ENCODE data around the gene FSCN2. TPM values are rescaled to one million over a fixed set of nuclear protein-coding genes. Genes with fewer than 3 reads are reported as not detected.

FSCN2 gene
- total and polyA plus RNA-seq, 2 donors from 2014 or later, result 0.26 to 3.8 TPM

DNA sequence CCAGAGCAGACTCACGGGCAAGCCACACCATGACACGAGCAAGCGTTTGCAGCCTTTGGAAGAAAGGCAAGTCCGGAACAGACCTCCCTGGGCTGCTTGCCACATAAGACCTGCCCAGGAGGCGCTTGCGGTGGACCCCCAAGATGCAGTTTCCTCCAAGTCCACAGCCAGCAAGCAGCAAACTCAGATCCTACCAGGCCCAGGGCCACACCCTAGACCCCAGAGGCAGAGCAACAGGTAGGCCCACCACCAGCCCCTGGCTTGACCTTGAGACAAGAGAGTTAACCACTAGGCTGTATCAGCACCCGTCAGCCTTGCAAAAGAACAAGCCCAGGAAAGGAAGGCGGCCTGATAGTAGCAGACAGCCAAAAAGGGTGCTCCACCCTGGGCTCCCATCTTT, 21.6 kb downstream of the FSCN2 start:
- peak in 2 of 5 donors; percentile 19 to 32 for DNase-seq
- TF ChIP-seq, protein P1, sequence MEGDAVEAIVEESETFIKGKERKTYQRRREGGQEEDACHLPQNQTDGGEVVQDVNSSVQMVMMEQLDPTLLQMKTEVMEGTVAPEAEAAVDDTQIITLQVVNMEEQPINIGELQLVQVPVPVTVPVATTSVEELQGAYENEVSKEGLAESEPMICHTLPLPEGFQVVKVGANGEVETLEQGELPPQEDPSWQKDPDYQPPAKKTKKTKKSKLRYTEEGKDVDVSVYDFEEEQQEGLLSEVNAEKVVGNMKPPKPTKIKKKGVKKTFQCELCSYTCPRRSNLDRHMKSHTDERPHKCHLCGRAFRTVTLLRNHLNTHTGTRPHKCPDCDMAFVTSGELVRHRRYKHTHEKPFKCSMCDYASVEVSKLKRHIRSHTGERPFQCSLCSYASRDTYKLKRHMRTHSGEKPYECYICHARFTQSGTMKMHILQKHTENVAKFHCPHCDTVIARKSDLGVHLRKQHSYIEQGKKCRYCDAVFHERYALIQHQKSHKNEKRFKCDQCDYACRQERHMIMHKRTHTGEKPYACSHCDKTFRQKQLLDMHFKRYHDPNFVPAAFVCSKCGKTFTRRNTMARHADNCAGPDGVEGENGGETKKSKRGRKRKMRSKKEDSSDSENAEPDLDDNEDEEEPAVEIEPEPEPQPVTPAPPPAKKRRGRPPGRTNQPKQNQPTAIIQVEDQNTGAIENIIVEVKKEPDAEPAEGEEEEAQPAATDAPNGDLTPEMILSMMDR (IDR thresholded peaks at IDR 0.05; ENCODE audit: borderline replicate concordance, extremely low read depth, insufficient read depth), result no peak
- Histone ChIP-seq H3K4me3 (ENCODE audit: low read length in 3 of 3) (no peak overlapping the region), H3K9me3 (ENCODE audit: control insufficient read depth in 2 of 3, insufficient read depth in 1 of 3, low read length in 3 of 3) (no peaks in the 10 kb centered on the region), H3K36me3 (ENCODE audit: control insufficient read depth in 2 of 3, insufficient read depth in 3 of 3, low read length in 3 of 3) (peaks cover 0 to 8% (median 0%) of the 10 kb centered on the region in 3 donors), H3K27me3 (ENCODE audit: control insufficient read depth, insufficient read depth, low read length) (no peaks in the 10 kb centered on the region), H3K27ac (ENCODE audit: low read depth in 2 of 2, low read length in 2 of 2) (no peak overlapping the region), H3K4me1 (ENCODE audit: control insufficient read depth in 2 of 3, insufficient read depth in 2 of 3, low read depth in 1 of 3, low read length in 3 of 3) (peaks cover 0 to 20% (median 16%) of the 10 kb centered on the region in 3 donors), H3K9ac (ENCODE audit: low read length in 3 of 3) (no peak overlapping the region)
- intact Hi-C loops (cut with DNase I), result no loop called here
- FAIRE-seq, result no peak

DNA sequence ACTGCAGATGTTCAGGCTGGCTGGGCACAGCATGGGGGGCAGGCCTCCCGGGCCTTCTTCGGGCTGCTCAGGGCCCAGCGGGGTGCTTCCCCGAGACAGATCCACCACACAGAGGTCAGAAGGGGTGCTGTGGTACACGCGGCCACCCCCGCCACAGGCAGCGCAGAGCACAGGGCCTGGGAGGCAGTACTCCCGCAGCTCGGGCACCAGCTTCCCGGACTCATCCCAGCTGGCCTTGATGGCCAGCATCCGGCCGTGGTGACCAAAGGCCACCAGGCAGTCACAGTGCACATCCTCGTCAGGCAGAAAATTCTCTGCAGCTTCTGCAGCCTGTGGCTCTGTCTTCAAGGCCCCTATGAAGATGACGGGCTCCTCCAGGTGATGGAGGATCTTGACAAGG, 22.1 kb downstream of the FSCN2 start:
- H3K4me3 ChIP-seq (ENCODE audit: low read length in 3 of 3), result no peak overlapping the region

DNA sequence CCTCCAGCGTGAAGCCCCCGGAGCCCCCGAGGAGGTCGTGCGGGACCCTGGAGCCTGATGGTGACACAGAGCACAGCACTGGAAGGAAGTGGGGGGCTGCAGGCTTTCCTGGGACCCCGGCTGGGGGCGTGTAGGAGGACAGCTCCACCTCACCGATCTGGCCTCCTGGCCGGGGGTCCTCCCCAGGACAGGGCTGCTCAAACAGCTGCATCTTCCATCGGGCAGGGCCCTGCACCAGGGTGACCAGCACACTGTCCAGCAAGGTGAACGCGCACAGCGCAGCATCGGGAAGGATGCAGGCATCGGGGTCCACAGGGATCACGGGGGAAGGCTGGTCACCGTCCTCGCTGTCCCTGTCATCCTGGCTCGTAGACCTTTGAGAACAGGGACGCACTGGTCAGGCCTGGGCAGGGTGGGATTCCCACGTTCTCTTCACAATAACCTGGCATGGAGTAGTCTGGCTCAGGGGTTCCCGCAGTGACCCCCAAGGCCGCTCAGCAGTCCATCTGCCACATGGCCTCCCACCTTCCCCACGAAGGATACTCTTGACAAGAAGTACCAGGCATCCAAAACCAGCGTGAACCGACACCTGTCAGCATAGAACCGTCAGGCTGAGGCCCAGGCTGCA, 22.8 kb downstream of the FSCN2 start:
- Histone ChIP-seq H3K4me3 (ENCODE audit: low read length in 3 of 3) (peak overlapping the region; percentile 49 to 75 (median 67)), H3K27ac (ENCODE audit: low read depth in 2 of 2, low read length in 2 of 2) (no peak overlapping the region)
- DNase-seq, result peak in 1 of 5 donors; percentile 80

More for the DNA sequence above, 22.1 kb downstream of the FSCN2 start:
- no peaks in the 10 kb centered on the region for H3K9me3 ChIP-seq (ENCODE audit: control insufficient read depth in 2 of 3, insufficient read depth in 1 of 3, low read length in 3 of 3)
- DNase-seq (peak in 2 of 5 donors; percentile 27 to 61), FAIRE-seq (no peak)
- H3K36me3 ChIP-seq (ENCODE audit: control insufficient read depth in 2 of 3, insufficient read depth in 3 of 3, low read length in 3 of 3), result peaks cover 0 to 4% (median 0%) of the 10 kb centered on the region in 3 donors
- no peak overlapping the region for H3K27ac ChIP-seq (ENCODE audit: low read depth in 2 of 2, low read length in 2 of 2)
- H3K27me3 ChIP-seq (ENCODE audit: control insufficient read depth, insufficient read depth, low read length), result no peaks in the 10 kb centered on the region
- no peak overlapping the region for H3K9ac ChIP-seq (ENCODE audit: low read length in 3 of 3)
- TF ChIP-seq, protein P1 (IDR thresholded peaks at IDR 0.05; ENCODE audit: borderline replicate concordance, extremely low read depth, insufficient read depth), result no peak
- peaks cover 0 to 20% (median 16%) of the 10 kb centered on the region in 3 donors for H3K4me1 ChIP-seq (ENCODE audit: control insufficient read depth in 2 of 3, insufficient read depth in 2 of 3, low read depth in 1 of 3, low read length in 3 of 3)
- intact Hi-C loops (cut with DNase I), result no loop called here

More for the DNA sequence above, 22.8 kb downstream of the FSCN2 start:
- no peaks in the 10 kb centered on the region for H3K9me3 ChIP-seq (ENCODE audit: control insufficient read depth in 2 of 3, insufficient read depth in 1 of 3, low read length in 3 of 3)
- FAIRE-seq, result no peak
- H3K36me3 ChIP-seq (ENCODE audit: control insufficient read depth in 2 of 3, insufficient read depth in 3 of 3, low read length in 3 of 3), result peaks cover 0 to 4% (median 0%) of the 10 kb centered on the region in 3 donors
- no peaks in the 10 kb centered on the region for H3K27me3 ChIP-seq (ENCODE audit: control insufficient read depth, insufficient read depth, low read length)
- TF ChIP-seq, protein P1 (IDR thresholded peaks at IDR 0.05; ENCODE audit: borderline replicate concordance, extremely low read depth, insufficient read depth), result no peak
- peaks cover 0 to 20% (median 16%) of the 10 kb centered on the region in 3 donors for H3K4me1 ChIP-seq (ENCODE audit: control insufficient read depth in 2 of 3, insufficient read depth in 2 of 3, low read depth in 1 of 3, low read length in 3 of 3)
- no peak overlapping the region for H3K9ac ChIP-seq (ENCODE audit: low read length in 3 of 3)
- intact Hi-C loops (cut with DNase I), result no loop called here

Data from kidney (tissue), 14 donors.